GM21529 (cell line): Measurements from ENCODE around the gene ANK2.

Source experiments
- ATAC-seq: cut with Tn5 transposase; IDR thresholded peaks from one replicate; pipeline ENCODE4 v1.9.1; 2021; ENCODE audit not compliant: unreplicated experiment

Gene ANK2

DNA sequence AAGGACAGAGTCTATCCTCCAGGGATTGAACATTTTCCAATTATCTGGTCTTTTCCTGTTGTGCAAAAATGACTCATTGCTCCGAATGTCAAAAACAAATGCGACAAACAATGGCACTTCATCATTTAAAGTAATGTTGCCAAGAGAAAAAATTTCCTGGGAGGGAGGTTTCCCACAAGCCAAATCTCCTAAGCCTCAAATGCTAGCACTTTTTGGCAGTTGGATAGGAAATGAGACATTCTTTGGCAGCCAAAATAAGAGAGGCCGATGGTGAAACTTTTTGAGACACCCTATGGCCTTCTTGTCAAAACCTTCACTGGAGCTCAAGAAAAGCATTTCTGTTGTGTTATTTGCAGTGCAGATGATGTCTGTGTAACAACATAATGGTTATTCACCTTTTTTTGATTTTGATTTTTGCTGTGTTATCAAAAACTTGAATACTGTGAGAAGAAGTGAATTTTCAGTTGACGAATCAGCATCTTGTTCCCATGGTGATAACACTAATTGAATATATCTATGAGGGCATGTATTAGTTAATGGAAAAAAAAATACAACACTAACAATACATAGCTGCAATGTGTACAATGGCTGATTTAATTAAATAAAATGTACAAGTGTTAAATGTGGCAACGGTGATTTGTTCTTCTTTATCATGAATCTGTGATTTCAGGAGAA lies 333.8 kb downstream of the ANK2 start:
- ATAC-seq, result no peak

GRCh38 chr4:113384600-113384999 lies 335.1 kb downstream of the ANK2 start:
- ATAC-seq, result no peak

DNA sequence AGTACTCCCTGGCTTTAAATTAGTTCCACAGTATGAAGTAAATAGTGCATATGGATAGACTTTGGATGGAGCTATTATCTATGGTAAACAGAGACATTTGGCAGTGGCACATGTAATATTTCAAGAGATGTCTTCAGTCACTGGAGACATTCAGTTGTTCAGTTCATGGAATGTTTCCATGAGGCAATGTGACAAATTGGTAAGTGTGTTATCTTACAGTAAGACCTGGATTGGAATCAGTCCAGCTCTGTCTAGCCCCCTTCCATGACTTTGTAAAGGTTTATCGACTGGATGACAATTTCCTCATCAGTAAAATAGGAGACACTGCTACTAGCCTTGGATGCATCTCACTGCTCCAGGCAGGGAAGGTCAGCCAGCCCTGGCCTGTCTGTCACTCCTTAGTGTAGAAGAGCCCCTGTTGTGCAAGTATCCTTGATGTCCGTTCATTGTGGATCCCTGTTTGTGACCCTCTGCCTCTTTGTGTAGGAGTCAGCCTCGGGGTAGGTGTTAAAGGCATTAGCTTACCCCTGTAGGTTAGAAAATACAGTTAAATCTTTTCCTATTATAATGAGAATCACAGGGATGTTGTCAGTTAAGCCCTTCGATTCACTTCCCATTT lies 335.9 kb downstream of the ANK2 start:
- no peak for ATAC-seq

- ATAC-seq, result no peak
Measured at GRCh38 chr4:113389160-113389559, 339.7 kb downstream of the ANK2 start.

DNA sequence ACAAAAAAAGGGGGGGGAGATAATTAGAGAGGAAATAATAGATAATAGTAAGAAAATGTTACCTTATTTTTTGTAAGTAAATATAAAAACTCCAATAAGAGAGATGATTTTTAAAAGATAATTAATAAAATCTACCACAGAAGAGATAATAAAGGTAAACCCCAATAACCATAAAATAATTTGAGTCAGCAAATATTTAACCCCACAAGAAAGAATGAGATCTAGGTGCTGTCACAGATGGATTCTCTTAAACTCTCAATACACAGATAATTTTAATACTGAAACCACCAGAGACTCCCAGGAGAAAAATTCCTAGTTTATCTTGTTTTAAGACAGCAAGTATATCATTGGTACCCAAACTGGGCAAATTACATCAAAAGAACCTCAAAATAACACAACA lies 341.4 kb downstream of the ANK2 start:
- no peak for ATAC-seq

DNA sequence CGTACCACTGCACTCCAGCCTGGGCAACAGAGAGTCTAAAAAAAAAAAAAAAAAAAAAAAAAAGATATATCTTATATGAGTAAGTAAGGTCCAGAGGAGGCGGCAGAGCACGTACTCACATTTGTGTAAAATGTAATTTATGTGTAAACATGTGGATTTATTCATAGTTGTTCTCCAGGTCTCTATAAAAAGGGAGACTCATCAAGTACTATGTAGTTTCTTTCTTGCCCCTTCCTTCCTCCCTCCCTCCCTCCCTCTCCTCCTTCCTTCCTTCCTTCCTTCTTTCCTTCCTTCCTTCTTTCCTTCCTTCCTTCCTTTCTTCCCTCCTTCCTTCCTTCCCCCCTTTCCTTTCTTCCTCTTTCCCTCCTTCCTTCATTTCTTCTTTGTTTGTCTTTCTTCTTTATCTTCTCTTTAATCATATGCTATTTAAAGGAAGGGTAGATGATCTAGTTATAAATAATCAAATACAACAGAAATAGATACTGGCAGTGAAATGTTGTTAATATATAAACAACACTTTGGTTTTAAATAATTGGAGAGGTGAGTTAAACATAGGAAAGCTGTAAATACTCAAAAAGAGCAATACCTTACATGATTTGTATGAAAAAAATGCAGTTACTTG lies 344.8 kb downstream of the ANK2 start:
- no peak for ATAC-seq

- ATAC-seq, result peak; percentile 96
Measured at GRCh38 chr4:113394730-113395530, 345.5 kb downstream of the ANK2 start.

- ATAC-seq, result no peak
Measured at GRCh38 chr4:113397114-113397701, 347.8 kb downstream of the ANK2 start.

- no peak for ATAC-seq
Measured at GRCh38 chr4:113398441-113399143, 349.1 kb downstream of the ANK2 start.

DNA sequence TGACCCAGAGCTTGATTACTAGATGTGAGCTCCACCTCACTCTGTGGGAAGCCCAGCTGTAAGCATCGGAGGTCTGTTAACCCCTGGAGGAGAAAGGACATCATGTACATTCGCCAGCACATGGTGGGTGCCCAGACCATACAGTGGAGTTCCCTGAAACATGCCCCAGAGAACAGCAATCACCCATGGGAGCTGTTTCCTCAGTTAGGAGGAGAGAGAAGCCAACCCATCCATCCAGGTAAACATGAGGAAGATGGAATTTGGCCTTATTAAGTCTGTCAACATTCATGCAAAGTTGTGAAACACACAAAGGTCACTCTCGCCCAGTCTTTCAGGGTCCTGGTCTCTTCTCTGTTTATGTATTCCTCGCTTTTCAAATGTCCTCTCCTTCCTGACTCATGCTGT lies 354.7 kb downstream of the ANK2 start:
- no peak for ATAC-seq

- no peak for ATAC-seq
Measured at GRCh38 chr4:113404841-113405240, 355.4 kb downstream of the ANK2 start.

DNA sequence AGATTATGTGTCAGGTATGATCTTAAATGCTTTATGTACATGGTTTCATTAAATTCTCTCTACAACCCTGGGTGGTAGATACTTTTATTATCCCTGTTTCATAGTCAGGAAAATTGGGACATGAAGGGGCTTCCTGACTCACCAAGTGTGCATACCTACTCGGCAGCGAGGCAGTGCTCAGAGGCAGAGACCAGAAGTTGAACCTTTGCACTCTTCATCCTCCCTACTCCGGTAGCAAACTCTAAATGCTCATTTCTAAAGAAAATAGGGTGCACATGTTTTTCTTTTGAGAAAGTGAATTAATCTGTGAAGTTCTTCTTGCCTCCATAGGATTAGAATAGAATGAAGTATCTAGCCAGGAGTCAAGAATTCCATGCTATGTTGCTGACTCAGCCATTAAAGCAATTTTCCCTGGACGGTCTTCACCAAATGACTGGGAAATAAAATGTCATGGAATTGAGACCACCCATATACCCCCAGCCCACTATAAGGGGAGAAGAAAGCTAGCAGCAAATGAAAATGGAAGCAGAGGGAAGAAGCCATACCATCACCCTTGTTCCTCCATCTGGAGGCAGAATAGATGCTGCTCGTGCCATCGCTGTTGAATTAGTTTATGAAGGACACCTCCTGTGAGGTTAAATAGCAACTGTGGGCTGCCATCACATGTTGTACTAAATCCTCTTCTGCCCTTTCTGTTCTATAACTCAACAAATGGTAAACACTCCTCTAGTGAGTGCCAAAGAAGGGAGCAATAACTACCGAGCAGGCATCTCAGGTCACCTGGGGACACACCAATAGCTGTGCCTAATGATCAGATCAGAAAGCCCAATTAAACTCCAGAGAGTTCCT lies 356.6 kb downstream of the ANK2 start:
- ATAC-seq, result no peak

DNA sequence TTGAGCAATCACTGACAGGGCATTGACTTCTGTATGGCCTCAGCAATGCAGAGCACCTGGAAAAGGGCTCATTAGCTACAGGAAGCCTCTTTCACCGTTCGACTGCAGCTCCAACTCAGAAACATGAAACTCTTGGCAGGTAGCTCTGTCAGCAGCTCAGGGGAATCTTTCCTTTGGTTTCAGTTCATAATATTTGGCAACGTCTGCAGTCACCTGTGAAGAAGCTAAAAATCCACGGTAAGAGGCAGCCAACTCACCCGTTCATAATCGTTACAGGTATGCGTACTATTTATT lies 357.2 kb downstream of the ANK2 start:
- ATAC-seq, result no peak

- ATAC-seq, result no peak
Measured at GRCh38 chr4:113407409-113407808, 358.0 kb downstream of the ANK2 start.

- ATAC-seq, result no peak
Measured at GRCh38 chr4:113409181-113409580, 359.7 kb downstream of the ANK2 start.

- no peak for ATAC-seq
Measured at GRCh38 chr4:113410686-113411085, 361.2 kb downstream of the ANK2 start.

DNA sequence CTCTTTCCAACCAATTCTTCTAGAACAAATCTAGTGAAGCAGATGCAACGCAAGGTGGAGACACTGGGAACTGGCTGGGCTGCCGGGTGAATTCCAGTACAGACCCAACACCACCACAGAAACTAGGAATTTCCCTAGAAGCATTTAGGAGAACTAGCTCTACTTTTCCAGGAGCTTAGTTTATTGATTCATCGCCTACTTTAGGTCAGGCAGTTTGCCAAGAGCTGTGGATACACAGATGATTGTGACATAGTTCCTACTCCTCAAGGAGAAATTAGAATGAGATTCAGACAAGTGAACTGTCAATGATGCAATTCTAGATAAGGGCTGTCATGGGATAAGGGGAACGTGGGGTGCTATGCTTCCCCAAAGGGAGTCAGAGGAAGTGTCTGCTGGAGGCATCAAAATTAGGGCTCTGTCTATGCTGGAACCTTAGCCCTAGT lies 362.1 kb downstream of the ANK2 start:
- no peak for ATAC-seq

DNA sequence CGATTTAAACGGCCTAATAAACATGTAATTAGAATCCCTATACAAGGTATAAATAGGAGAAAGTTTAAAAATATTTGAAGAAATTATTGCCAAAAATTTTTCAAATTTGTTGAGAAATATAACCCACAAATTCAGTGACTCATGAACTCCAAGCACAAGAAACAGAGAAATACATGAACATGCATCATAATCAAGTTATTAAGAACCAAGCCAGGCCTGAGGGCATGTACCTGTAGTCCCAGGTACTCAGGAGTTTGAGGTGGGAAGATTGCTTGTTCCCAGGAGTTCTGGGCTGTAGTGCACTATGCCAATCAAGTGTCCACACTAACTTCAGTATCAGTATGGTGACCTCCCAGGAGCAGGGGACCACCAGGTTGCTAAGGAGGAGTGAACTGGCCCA lies 370.2 kb downstream of the ANK2 start:
- ATAC-seq, result no peak

GRCh38 chr4:113420938-113421337 lies 371.5 kb downstream of the ANK2 start:
- ATAC-seq, result no peak

- no peak for ATAC-seq
Measured at GRCh38 chr4:113423631-113424030, 374.2 kb downstream of the ANK2 start.
